ENCODE results near the gene TMC3.

DNA sequence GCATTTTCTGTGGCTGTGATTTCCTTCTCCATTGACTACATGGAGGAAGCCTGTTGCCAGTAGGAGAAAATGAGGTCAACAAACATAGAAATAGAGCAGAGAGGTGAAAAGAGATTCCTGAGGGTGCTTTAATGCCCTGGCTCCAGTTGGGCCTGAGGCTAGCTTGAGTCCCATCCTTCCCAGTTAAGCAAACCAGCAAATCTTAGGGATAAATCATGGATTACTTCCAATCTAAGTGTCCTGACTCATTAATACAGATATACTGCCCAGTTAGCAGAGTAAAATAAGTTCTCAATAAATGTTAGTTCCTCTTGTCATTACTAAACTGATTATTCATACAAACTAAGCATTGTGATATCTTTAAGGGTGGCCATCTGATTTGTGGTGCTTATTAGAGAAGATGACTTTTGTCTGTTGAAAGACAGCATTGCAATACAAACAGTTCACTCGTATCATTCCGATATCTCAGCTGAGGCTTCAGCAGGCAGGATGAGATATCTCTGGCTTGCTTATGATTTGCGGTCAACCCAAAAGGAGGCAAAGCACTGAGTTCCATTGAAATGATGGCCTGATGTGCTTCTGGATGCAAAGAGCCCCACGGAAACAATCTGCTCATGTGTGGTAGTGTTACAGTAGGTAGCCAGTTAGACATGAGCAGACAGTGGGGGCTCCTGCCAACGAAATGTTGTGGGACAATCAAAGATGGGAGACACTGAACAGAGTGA is 43.5 kb downstream of the TMC3 start:
- TF ChIP-seq, protein P1, sequence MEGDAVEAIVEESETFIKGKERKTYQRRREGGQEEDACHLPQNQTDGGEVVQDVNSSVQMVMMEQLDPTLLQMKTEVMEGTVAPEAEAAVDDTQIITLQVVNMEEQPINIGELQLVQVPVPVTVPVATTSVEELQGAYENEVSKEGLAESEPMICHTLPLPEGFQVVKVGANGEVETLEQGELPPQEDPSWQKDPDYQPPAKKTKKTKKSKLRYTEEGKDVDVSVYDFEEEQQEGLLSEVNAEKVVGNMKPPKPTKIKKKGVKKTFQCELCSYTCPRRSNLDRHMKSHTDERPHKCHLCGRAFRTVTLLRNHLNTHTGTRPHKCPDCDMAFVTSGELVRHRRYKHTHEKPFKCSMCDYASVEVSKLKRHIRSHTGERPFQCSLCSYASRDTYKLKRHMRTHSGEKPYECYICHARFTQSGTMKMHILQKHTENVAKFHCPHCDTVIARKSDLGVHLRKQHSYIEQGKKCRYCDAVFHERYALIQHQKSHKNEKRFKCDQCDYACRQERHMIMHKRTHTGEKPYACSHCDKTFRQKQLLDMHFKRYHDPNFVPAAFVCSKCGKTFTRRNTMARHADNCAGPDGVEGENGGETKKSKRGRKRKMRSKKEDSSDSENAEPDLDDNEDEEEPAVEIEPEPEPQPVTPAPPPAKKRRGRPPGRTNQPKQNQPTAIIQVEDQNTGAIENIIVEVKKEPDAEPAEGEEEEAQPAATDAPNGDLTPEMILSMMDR (IDR thresholded peaks at IDR 0.05): no peak
- TF ChIP-seq POLR2A (IDR thresholded peaks at IDR 0.05): no peak

Data from adrenal gland (tissue), 5 donors.